Measurements from ENCODE around the gene THRSP. TPM values are rescaled to one million over a fixed set of nuclear protein-coding genes. Genes with fewer than 3 reads are reported as not detected.
"Not testable (repeated sequence)": the region's sequence is repeated elsewhere in the genome, so short reads cannot be mapped to it uniquely, and the experiment has no call there.

THRSP gene
- polyA plus RNA-seq, 4 donors: 0.15 to 0.38 (median 0.22) TPM

DNA sequence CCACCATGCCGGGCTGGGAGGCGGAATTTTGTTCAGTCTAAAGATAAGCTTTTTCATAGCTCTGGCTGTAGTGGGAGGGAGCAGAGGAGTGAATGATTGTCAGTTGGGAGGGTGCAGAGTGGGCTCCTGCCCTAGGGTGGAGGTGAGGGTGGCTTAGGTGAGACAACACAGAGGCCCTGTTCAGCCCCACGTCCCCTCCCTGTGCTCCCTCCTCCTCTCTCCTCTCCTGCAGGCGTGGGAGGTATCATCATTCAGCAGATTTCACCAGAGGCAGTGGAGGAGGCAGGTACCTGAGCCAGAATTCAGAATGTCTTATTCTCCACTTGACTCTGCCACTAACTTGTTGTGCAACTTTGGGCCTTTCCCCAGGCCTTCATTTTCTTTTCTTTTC lies 1.7 kb upstream of the THRSP start:
- no peak for DNase-seq (ENCODE audit: low read depth in 4 of 4, low spot score in 3 of 4)

DNA sequence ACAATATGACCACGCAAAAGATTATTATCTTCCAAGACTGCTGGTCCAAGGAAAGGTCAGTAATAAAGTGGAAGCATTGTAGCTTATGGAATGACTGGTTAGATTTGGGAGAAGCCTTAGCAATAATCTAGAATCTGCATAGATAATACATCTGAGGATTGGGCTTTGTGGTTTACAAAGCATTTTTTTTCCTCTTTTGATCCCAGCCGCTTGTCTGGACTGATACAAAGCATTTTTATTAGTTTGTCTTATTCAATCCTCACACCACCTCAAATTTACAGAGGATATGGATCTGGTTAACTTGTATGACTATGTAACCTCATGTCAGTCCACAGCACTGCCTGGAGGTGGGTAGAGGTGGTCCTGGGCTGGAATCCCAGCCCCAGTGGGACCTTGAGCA lies 990 bp upstream of the THRSP start:
- DNase-seq (ENCODE audit: low read depth in 4 of 4, low spot score in 3 of 4): no peak

GRCh38 chr11:78065203-78065602 lies 1.5 kb downstream of the THRSP start:
- DNase-seq (ENCODE audit: low read depth in 4 of 4, low spot score in 3 of 4): no peak

DNA sequence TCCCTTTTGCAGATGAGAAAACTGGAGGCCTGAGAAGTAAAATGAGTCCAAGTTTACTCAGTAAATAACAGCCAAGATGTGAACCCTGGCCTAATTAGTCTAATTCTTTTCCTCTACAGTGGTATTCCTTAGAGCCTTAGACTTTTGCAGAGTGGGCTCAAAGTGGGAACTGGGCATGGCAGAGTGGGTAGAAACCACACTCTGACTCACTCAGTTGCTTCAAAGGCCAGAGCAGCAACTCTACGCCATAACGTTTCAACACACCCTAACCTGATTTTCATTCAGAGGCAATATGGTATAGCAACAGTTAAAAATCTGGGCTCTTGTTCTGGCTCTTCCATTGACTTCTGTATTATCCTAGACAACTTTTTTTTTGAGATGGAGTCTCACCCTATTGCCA lies 2.8 kb downstream of the THRSP start:
- DNase-seq (ENCODE audit: low read depth in 4 of 4, low spot score in 3 of 4): no peak

- DNase-seq (ENCODE audit: low read depth in 4 of 4, low spot score in 3 of 4): no peak
Observed at GRCh38 chr11:78067704-78068103, 4.0 kb downstream of the THRSP start.

DNA sequence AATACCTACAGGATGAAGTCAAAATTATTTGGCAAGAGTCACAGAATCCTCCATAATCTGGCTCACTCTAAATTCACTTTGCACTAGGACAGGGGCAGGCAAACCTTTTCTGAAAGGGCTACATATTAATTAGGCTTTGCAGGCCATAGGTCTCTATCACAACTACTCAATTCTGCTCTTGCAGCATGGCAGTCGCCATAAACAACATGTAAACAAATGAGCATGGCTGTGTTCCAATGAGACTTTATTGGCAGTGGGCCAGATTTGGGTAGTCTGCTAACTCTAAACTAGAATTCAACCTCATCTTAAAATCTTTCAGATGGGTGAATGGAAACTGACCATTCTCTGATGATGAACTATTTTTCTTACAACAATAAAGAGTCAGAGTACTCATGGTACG lies 5.8 kb downstream of the THRSP start:
- DNase-seq (ENCODE audit: low read depth in 4 of 4, low spot score in 3 of 4): no peak

GRCh38 chr11:78070621-78071020 lies 7.0 kb downstream of the THRSP start:
- DNase-seq (ENCODE audit: low read depth in 4 of 4, low spot score in 3 of 4): no peak

DNA sequence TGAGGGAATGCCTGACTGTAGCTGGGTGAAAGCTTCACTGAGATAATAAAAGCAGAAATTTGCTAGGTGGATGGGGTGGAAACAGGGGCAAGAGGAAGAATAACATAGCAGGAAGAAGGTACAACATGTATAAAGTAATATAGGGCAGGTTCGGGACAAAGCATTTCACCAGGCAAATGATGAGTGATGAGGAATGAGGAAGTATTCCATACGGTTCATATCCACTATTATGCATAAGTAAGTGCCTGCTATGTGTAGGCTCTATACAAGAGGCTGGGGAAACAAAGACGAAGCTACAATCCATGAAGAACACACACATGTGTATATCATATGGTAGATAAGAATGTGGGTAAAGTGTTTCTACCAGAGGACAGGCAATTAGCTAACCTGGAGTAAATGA lies 8.1 kb downstream of the THRSP start:
- no peak for DNase-seq (ENCODE audit: low read depth in 4 of 4, low spot score in 3 of 4)

DNA sequence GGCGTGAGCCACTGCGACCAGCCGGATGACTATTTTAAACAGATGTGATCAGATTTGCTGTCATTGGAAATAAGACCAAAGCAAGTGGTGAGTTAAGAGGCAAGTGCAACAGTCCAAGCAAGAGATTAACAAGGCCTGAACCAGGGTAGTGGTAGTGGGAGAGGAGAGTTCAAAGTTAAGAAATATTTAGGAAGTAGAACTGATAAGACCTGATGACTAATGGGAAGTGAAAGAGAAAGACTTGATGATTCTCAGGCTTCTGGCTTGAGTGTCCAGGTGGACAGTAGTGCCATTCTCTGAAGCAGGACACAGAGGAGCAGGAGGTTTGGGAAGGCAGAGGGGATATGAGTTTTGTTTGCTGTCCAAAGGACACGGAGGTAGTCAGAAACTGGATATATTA lies 8.8 kb downstream of the THRSP start:
- no peak for DNase-seq (ENCODE audit: low read depth in 4 of 4, low spot score in 3 of 4)

DNA sequence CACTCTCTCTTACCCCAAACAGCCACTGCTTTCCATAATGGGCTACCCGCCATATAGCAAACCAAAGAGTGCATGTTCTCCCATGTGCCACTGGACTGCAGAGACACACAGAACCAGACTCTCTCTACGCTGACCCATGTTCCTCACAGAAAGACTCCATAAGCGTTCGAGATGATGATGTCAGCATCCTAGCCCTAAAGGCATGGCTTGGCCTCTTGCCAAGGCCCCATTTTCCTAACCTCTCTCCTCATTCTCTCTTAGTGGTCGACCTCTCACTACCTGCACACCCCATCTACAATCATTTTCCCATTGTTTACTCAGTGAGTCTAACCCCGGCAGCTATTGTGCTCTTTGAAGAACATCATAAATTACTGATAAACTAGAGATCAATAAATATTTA lies 11.1 kb downstream of the THRSP start:
- DNase-seq (ENCODE audit: low read depth in 4 of 4, low spot score in 3 of 4): no peak

DNA sequence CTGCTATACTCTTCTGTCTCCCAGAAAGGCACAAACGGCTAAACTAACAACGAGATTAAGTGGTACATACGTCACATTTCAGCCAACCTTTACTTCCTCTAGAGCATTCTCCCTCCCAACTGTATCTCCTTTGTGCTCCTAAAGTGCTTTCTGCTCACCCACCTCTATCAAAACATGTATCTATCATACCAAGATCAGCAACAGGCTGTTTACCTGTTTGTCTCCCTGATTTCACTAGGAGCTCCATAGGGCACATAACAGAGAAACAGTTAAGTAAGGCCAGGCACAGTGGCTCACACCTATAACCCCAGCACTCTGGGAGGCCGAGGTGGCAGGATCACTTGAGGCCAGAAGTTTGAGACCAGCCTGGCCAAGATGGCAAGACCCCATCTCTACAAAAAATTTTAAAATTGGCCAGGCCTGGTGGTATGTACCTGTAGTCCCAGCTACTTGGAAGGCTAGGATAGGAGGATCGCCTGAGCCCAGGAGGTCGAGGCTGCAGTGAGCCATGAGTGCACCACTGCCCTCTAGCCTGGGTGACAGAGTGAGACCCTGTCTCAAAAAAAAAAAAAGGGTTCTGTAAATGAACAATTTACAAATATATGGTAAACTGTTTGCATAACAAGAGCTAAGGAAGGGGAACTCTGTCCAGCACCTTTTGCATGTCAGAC lies 13.2 kb downstream of the THRSP start:
- DNase-seq (ENCODE audit: low read depth in 4 of 4, low spot score in 3 of 4): no peak

DNA sequence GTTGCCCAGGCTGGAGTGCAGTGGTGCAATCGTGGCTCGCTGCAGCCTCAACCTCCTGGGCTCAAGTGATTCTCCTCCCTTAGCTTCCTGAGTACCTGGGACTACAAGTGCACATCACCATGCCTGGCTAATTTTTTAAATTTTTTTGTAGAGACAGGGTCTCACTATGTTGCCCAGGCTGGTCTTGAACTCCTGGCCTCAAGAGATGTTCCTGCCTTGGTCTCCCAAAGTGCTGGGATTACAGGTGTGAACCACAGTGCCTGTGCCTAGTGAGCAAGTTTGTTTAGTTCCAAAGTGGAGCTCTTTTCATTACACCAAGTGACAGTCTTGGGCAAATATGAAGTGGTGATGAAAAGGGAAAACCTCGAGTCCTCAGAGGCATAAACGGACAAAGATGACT lies 13.9 kb downstream of the THRSP start:
- not testable (repeated sequence) for DNase-seq (ENCODE audit: low read depth in 4 of 4, low spot score in 3 of 4)

DNA sequence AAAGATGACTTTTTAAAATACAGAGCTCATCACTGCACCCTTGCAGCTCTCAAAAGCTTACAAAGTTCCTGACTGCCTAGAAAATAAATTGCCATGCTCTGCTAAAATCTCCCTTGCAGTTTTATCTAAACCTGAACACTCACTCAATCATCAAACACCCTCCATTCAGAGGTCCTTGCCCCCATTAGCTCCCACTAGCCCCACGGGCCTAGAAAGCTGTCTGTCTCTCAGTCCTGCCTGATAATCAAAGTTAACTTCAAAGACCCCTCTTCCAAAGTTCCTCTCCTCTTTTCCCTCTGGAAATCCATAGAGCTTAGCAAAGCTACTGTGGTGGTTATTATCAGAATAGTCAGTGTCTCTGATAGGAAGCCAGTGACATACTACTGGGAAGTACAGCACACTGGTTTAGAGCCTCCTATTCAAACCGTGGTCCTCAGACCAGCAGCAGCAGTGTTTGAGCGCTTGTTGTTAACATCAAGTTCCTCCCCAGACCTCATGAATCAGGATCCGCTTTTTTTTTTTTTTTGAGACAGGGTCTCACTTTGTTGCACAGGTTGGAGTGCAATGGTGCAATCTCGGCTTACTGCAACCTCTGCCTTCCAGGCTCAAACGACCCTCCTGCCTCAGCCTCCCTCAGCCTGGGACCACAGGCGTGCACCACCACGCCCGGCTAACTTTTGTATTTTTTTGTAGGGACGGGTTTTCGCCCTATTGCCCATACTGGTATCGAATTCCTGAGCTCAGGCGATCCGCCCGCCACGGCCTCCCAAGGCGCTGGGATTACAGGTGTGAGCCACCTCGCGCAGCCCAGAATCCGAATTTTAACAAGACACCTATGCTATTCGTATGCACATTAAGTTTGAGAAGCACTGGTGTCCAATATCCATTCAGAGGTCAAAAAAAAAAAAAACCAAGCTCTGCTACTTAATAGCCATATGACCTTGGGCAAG lies 14.8 kb downstream of the THRSP start:
- DNase-seq (ENCODE audit: low read depth in 4 of 4, low spot score in 3 of 4): no peak

GRCh38 chr11:78079232-78080083 lies 15.8 kb downstream of the THRSP start, which contains the start of gene NDUFC2:
Gene NDUFC2, minus strand, starts transcription at chr11:78079862. Its CDS starts 118 bp downstream, at chr11:78079744.
- DNase-seq (ENCODE audit: low read depth in 4 of 4, low spot score in 3 of 4): peak; percentile 59 to 73 (median 68)

GRCh38 chr11:78080084-78080817 lies 16.6 kb downstream of the THRSP start:
- DNase-seq (ENCODE audit: low read depth in 4 of 4, low spot score in 3 of 4): no peak

GRCh38 chr11:78080818-78081495 lies 17.3 kb downstream of the THRSP start:
- DNase-seq (ENCODE audit: low read depth in 4 of 4, low spot score in 3 of 4): no peak

GRCh38 chr11:78081583-78081982 lies 17.9 kb downstream of the THRSP start:
- DNase-seq (ENCODE audit: low read depth in 4 of 4, low spot score in 3 of 4): no peak

- no peak for DNase-seq (ENCODE audit: low read depth in 4 of 4, low spot score in 3 of 4)
Observed at GRCh38 chr11:78082146-78082545, 18.5 kb downstream of the THRSP start.

GRCh38 chr11:78083021-78083420 lies 19.4 kb downstream of the THRSP start:
- no peak for DNase-seq (ENCODE audit: low read depth in 4 of 4, low spot score in 3 of 4)

DNA sequence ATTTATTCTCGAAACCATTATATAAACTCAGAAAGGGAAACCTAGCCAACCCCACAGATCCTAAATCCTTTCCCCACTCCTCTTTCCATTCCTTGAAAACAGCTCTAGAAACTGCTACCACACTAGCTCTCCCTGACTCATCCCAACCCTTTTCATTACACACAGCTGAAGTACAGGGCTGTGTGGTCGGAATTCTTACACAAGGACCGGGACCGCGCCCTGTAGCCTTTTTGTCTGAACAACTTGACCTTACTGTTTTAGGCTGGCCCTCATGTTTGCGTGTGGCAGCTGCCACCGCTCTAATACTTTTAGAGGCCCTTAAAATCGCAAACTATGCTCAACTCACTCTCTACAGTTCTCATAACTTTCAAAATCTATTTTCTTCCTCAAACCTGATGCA lies 20.8 kb downstream of the THRSP start:
- DNase-seq (ENCODE audit: low read depth in 4 of 4, low spot score in 3 of 4): not testable (repeated sequence)

Measured in left renal pelvis (tissue), 4 donors.